ENCODE results near the gene GXYLT2.

GXYLT2 gene

DNA sequence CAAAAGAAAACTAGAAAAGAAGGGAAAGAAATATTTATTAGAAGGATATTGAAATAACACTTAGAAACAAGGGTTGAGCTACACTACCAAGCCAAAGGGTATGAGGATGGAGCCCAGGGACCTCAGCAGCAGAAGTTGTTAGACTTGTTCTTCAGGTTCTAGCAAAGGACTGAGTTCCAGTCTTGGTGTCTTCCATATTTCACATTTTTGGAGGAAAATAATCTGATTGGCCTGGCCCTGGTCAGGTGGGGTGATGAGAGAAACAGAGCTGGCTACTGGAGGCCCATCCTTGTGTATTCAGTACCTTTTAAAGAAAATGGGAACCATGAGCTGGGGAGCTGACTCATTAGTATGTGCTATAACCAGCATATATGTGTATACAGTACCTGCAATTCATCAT lies 137.0 kb downstream of the GXYLT2 start:
- DNase-seq: no peak

DNA sequence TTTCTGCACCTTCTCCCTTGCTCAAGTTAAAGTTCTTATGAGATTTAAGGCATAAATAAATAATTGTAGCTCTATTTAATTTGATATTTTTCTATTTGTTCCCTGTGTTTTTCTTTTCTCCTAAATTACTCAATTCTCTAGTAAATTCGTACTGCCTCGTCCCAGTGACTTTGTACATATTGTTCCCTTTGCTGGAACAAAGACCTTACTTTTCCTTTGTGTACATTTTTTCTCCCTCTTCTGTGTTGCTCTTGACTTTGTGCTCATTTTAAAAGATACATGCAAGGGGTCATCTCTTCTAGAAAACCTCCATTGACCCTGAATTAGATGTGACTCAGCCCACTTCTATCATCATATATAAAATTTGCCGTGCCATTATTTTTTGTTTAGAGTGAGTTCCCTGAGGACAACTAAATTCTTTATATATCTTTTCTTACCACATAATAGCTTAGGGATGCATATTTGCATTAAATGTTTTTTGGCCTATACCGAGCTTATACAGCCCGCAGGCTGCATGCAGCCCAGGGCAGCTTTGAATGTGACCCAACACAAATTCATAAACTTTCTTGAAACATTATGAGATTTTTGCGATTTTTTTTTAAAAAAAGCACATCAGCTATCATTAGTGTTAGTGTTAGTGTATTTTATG lies 138.4 kb downstream of the GXYLT2 start:
- no peak for DNase-seq

Data from NCI-H446 treated with DMSO at 0.1 percent for 48 hours (cell line).